ENCODE measurements around the gene PLS1. TPM values are rescaled to one million over a fixed set of nuclear protein-coding genes. Genes with fewer than 3 reads are reported as not detected.

Gene PLS1
- total RNA-seq, 1 experiment from 2014 or later: 38.8 TPM

- DNase-seq (ENCODE audit: low read depth, low spot score): no peak
- ChIA-PET POLR2A (no interaction called here), RAD21 (ENCODE audit: low non-redundant PET in 1 of 2, low total read pairs in 2 of 2, uncharacterized antibody in 2 of 2, unreplicated experiment in 2 of 2) (no interaction called here), CTCF (no interaction called here)
- intact Hi-C loops (cut with micrococcal nuclease): no loop called here
- H3K27ac ChIP-seq (ENCODE audit: low read depth, low read length): no peak overlapping the region
- H3K4me1 ChIP-seq (ENCODE audit: control insufficient read depth in 1 of 2, insufficient read depth in 2 of 2, low read length in 2 of 2): no peaks in the 10 kb centered on the region
- BruUV-seq (replicated peaks): no TSS peak
- peaks cover 26% of the 10 kb centered on the region for H3K79me2 ChIP-seq (ENCODE audit: insufficient read depth, low read length)
- ATAC-seq: no peak
- no peak overlapping the region for H2AFZ ChIP-seq (ENCODE audit: low read depth, low read length, poor library complexity, severe bottlenecking)
- TF ChIP-seq SIN3A (IDR thresholded peaks at IDR 0.05; ENCODE audit: low read depth) (no peak), MAX (IDR thresholded peaks at IDR 0.05) (no peak), TCF7L2 (IDR thresholded peaks at IDR 0.05; ENCODE audit: borderline replicate concordance, extremely low read depth, insufficient read depth, insufficient read length) (no peak), ATF3 (IDR thresholded peaks at IDR 0.05) (no peak), FOSL1 (IDR thresholded peaks at IDR 0.05; ENCODE audit: low read depth) (no peak), EGR1 (IDR thresholded peaks at IDR 0.05; ENCODE audit: low read depth) (no peak), ZBTB33 (IDR thresholded peaks at IDR 0.05; ENCODE audit: extremely low read depth, insufficient replicate concordance, low read length) (no peak), CTCF (IDR thresholded peaks at IDR 0.05 in 2 of 3, conservative IDR thresholded peaks at IDR 0.05 in 1 of 3; ENCODE audit: borderline replicate concordance in 1 of 3, insufficient read depth in 1 of 3, low read depth in 2 of 3, low read length in 2 of 3) (no peak), EZH2phosphoT487 (IDR thresholded peaks at IDR 0.05; ENCODE audit: borderline replicate concordance) (no peak), RAD21 (IDR thresholded peaks at IDR 0.05; ENCODE audit: low read depth) (no peak), ZFX (IDR thresholded peaks at IDR 0.05) (no peak), ELF1 (IDR thresholded peaks at IDR 0.05; ENCODE audit: borderline replicate concordance, low read depth) (no peak), EZH2 (IDR thresholded peaks at IDR 0.05) (no peak)
- no peaks in the 10 kb centered on the region for H3K9me2 ChIP-seq (ENCODE audit: insufficient read depth)
- H3K4me2 ChIP-seq (ENCODE audit: low read length): no peak overlapping the region
- peaks cover 0 to 16% of the 10 kb centered on the region in 2 experiments; a peak in 2 of 4 replicates for H3K36me3 ChIP-seq (ENCODE audit: control insufficient read depth in 1 of 2, insufficient read depth in 2 of 2, low read length in 2 of 2)
- H4K20me1 ChIP-seq (ENCODE audit: insufficient read depth): no peaks in the 10 kb centered on the region
- no peak overlapping the region for H3K9ac ChIP-seq (ENCODE audit: low read length)
- H3K4me3 ChIP-seq (replicated peaks in 1 of 2; ENCODE audit: low read depth in 1 of 2, low read length in 2 of 2): no peak overlapping the region
- no peaks in the 10 kb centered on the region for H3K9me3 ChIP-seq (ENCODE audit: control insufficient read depth in 1 of 2, insufficient read depth in 1 of 2, low read depth in 1 of 2, low read length in 2 of 2)
- H3K27me3 ChIP-seq (ENCODE audit: insufficient read depth, low read length): no peaks in the 10 kb centered on the region
These were observed 30.1 kb upstream of the PLS1 start for GRCh38 chr3:142566096-142566495.

Data from HCT116 (cell line).